Activated CD8-positive, alpha-beta memory T cell treated with anti-CD3 and anti-CD28 coated beads, Interleukin-2, amount 50 U/mL, for 24 hours (primary cell): ENCODE data around the gene TATDN2.
"Not testable (repeated sequence)": the region's sequence is repeated elsewhere in the genome, so short reads cannot be mapped to it uniquely, and the experiment has no call there.

ENCODE experiments used
- DNase-seq: peaks from one replicate; pipeline ENCODE4 v3.0.0-alpha.2; 2020; ENCODE audit errors: extremely low read depth

TATDN2 gene

DNA sequence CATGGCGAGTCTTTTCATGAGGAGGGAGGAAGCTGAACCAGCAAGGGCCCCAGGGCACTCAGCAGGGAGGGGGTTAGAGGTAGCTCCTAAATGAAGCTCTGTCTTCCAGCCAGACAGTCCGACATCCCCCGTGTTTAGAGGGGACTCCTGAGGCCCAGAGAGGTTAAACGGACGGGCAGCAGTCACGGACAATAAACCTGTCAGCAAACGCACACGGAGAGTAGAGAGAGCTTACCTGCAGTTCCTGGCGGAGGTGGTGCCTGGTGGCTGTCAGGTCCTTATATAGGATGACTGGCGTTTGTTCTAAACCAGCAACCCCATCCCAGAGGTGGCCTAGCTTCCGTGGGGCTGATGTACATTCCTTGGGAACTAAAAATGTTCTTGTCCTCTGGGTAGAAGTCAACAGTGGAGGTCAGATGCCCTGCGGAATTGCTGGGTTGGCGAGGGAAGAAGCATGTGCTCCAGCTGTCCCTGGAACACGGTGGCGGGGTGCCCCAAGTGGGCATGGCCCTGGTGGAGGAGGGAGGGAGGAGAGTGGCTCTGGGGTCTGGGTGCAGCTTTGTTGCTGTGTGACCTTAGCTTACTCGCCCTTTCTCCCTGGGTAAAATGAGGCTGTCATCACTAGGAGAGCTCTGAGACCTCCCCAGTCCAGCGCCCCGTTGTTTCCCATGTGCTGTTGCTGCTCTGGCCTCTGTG, 42.4 kb downstream of the TATDN2 start:
- DNase-seq = no peak

DNA sequence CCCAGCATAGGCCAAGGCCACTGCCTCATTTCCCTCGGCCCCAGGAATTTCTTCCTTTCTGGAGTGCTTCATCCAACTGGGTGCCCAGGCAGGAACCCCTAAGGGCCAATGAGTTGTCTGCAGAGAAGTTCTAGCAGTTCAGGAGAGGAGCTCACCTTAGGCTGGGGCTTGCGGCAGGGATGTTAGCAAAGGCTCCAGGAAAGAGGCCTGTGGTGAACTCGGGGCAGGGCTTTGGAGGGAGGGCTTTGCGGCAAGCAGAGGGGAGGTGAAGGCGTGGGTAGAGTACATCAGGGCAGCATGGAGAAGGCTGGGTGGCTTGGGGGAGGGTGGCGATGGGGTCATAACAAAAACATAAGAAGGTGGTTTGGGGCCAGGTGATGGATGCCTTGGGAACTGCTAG, 43.4 kb downstream of the TATDN2 start:
- DNase-seq = no peak

DNA sequence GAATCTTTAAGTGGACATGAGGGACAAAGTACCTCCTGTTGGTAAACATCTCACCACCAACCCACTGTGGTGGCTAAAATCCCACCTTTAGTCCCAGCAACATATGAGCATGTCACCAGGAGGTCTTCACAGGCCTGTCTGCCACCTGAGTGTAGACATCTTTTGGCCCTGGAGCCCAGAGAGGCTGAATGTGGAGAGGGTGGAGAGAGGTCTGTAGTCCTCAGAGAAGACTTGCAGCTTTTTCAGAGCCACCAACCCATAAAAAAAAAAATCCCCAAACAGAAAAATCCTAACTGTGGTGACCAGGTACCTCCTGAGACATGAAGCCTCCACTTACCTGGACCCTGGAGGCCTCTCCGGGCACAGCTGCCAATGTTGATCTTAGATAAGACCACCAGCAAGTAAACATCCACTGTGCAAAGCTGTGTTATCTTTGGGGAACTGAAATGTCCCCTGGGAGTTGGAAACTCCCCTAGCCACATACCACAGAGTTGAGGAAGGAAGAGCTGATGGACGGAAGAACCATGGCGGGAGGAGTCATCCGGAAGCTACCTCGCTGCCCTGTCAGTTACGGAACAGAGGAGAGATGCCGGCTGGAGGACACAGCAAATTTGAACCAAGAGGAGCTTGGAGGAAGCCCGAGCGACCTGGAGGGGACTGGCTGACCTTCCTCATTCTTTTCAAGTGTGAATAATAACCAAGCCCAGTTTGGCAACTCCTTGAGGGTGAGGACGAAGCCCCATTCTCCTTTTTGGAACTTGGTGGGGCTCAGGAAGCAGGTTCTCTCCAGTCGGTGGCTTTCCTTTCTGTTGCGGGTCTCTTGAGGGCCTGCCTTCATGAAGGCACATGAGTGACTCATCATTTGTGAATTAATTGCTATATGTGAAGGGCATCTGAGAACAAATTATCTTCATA, 44.5 kb downstream of the TATDN2 start, which contains the start of gene GHRL:
Gene GHRL (minus strand): TSS at position 443 of the 915 bp plus-strand sequence. CDS start 2,767 bp downstream, outside the sequence.
- no peak for DNase-seq

DNA sequence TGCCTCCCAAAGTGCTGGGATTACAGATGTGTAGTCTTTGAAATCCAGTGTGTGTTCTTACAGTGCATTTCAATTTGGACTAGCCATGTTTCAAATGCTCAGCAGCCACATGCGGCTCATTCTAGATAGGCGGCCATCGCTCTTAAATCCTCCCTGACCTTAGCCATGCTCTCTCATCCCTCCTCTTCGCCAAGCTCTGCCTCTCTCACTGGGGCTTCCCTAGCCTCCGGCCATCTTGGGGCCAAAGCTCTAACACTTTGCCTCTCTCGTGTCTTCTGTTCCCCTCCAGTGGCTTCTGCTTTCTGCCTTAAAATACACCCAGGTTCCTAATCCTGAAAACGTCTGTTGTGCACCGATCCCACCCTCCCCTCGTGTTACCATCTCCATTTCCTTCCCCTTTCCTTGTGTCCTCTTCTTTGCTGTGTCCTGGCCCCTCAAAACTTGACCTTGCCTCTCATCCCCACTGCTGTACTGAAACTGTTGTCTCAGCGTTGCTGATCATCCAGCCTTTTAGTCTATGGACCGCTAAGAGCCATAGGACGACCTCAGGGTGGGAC, 45.8 kb downstream of the TATDN2 start:
- no peak for DNase-seq

DNA sequence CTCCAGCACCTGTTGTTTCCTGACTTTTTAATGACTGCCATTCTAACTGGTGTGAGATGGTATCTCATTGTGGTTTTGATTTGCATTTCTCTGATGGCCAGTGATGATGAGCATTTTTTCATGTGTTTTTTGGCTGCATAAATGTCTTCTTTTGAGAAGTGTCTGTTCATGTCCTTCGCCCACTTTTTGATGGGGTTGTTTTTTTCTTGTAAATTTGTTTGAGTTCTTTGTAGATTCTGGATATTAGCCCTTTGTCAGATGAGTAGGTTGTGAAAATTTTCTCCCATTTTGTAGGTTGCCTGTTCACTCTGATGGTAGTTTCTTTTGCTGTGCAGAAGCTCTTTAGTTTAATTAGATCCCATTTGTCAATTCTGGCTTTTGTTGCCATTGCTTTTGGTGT, 49.8 kb downstream of the TATDN2 start:
- not testable (repeated sequence) for DNase-seq

DNA sequence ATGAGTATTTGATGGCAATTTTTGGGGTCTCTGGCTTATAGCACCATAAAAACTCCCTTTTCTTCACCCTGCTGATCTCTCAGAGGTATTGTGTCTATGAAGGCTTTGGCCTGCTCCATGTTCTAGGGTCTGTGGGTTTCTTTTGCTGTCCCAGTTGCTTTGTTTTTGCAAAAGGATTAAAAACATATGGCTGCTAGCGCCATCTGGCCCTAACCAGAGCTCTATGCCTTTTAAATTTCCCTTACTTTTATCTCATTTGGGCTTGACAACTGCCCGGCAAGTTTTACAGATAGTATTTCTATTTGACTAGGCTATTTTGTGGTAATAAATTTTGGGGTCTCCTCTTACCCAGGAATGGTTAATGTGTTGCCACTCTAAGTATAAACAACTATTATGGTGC, 50.9 kb downstream of the TATDN2 start:
- no peak for DNase-seq

DNA sequence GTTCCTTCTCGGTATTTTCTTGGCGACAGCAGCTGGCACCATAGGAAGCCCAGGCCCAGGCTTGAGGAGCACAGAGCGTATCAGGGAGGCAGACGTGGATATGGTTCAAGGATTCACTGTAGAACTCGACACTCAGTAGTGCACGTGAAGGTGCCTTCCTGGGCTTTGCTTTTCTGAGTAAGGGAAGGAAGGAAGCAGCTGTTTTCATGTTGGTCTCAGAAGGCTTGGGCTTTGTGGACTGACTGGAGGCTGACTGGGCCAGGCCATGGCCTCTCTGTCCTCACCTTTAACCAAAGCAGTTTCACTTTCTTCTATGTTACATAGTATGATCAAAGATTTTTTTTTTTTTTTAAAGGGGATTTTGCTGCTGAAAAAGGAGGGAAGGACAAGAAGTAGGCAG, 51.4 kb downstream of the TATDN2 start:
- no peak for DNase-seq

DNA sequence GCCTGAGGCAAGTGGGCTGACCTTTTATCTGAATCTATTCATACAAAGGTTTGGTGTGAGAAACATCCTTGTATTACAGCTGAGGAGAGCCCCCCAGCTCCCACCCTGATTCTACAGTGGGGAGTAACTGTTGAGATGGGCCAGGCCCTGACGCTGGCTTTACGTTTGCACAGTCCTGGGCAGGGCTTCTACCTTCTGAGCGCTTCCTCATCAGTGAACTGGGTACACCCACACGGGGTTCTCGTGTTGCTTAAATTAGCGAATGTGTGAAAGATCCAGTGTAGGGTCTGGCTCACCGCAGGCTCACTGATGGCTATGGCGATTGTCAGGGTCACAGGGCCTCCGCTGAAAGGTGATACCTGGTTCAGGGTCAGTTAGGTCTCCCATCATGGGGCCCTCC, 51.8 kb downstream of the TATDN2 start:
- no peak for DNase-seq

DNA sequence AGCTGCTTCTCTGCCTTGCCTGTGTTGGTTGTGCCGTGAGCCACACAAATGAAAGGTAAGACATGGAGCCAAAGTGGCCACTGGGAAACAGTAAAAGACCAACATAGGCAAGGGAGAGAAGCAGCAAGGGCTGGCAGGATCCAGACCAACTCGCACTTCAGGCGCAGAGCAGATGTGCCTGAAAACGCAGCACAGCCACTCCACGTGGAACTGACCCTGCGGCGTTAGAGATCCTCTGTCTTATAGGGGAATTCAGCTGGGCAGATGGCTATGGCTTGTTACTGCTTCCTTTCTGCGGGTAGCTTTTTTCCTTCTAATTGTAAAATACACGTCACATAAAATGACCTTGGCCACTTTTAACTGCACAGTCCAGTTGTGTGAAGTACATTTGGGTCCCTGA, 54.8 kb downstream of the TATDN2 start:
- DNase-seq = no peak

DNA sequence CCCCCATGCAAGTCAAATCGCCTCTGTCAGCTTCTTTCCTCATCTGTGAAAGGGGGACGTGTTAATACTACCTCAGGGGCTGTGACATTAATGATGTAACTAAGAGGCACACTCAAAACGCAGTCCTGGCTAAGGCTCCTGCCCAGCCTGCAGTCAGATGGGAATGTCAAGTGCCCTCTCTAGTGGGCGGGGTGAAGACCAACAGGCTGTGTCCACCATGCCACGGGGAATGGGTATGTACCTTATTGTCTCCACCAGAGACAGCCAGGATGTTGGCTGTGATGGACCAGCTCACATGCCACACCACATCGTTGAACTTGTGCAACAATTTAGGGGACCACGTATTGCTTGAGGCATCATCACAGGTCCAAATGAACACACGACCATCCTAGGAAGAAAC, 55.5 kb downstream of the TATDN2 start:
- no peak for DNase-seq

DNA sequence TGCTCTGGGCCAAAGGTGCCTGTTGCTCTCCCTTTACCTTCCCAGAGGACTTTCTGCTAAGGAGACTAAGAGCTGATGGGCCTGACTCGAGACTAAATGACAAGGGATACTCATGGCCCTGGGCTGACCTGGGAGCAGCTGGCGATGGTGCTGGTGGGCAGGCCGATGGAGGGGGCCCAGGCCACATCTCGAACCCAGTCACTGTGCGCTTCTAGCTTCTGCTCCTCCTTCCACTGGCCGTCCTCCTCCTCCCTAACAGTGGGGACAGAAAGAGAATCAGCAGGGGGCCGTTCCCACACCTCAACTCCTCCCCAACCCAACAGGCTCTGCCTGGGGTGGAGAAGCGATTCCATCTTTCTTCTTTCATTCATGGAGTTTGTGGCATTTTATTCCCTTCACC, 56.6 kb downstream of the TATDN2 start:
- no peak for DNase-seq

DNA sequence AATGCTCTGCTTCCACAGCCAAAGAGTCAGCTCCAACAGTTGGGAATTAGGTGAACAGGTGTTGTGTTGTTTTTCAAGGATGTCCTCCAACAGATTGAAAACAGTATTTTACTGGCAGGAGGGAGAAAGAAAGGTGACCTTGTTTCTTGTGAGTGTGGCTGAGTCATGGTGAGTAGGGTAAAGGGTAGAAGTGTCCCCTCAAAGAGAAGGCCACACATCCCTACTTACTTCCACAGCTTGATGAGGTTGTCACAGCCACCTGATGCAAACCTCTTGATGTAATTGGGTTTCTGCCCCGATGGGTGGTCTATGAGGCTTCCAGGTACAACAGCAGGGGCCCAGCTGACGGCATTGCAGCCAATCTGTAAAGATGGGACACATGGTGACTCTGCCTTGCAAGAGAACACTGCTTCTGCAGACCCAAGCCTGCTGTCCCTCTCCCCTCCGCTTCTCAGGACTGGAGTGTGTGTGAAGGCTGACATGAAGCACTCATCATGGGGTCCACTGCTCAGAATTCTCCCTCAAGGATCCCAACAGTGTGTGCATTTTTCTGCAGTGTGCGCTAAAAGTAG, 57.2 kb downstream of the TATDN2 start:
- no peak for DNase-seq

DNA sequence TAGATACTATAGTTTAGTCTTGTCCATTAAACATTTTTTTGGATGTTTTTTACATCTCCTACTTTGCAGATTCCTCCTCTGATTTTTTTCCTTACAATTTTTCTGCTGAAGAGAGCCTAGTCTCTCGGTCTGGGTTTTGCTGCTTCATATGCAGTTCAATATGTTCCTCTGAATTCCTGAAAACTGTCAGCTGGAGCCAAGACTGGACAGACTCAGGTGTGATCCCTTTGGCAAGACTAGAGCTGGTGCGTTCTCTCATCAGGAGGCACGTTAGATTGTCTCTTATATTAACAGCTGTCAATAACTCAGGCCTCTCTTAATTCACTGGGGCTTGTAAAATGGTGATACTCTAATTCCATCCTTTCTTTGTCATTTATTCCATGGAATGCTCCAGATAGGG, 57.9 kb downstream of the TATDN2 start:
- DNase-seq = no peak

DNA sequence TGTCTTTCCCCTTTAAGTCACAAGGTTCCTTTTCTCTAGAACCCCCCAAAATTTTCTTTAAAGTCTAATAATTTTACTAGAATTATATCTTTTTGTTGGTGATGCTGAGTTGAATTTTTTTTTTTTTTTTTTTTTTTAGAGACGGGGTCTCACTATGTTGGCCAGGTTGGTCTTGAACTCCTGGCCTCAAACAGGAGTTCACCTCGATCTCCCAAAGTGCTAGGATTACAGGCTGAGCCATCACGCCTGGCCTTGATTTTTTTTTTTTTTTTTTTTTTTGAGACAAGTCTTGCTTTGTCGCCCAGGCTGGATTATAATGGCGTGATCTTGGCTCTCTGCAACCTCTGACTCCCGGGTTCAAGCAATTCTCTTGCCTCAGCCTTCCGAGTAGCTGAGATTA, 60.4 kb downstream of the TATDN2 start:
- DNase-seq = no peak

DNA sequence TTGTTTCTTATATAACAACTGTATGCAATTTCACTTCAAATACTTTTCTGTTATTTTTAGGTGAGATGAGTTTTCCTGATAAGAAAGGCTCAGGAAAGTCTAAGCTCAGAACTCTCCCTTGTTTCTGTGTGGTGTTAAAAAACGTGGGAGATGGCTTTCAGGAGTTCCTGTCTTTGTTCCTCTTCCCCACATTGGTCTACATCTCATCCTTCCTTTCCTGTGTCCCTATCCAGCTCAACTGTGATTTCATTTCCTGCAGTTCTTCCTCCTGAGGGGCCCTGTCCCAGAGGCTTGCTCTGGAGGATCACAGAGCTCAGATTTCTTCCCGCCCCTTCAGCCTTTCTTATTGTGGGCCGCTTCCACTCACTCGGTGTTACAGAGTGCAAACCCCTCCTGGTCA, 61.5 kb downstream of the TATDN2 start:
- no peak for DNase-seq

DNA sequence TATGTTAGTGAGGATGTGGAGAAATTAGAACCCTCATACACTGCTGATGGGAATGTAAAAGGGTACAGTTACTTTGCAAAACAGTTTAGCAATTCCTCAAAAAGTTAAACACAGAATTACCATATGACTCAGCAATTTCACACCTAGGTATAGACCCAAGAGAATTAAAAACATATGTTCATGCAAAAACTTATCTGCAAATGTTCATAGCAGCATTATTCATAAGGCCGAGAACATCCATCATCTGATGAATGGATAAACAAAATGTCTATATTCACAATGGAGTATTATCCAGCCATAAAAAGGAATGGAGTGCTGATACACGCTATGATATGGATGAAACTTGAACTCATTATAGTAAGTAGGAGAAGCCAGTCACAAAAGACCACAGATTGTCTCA, 62.3 kb downstream of the TATDN2 start:
- no peak for DNase-seq

DNA sequence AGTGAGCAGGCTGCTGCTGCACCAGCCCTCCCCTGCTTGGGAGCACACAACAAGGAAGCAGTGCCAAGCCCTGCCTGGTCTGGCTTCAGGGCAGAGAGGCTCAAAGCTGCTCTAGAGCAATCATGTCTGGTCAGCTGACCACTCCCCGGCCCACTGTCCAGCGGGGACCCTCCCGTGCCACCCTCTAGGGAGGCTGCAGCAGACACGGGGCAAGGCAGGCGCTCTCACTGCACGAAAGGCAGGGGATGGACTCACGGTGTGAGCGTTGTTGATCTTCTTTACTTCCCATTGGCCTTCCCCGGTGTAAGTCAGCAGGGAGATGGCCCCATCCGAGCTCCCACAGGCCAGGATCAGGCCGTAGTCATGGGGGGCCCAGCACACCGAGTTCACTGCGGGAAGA, 63.5 kb downstream of the TATDN2 start:
- DNase-seq = no peak

DNA sequence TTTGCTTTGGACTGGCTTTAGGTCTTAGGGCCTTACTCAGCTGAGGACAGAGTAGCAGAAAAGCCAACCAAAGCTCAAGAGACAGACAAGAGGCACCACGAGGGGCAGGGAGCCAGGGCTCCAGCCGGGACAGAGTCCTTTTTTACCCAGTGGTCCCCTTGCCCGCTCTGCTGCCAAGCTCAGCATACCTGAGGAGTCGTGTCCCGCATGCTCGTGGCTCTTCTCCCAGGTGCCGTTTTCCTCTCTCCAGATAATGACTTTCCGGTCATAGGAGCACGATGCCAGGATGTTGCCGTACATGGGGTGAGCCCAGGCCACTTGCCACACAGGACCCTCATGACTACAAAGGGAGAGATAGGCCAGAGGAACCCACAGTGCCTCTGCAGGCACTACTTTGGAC, 64.1 kb downstream of the TATDN2 start:
- no peak for DNase-seq

DNA sequence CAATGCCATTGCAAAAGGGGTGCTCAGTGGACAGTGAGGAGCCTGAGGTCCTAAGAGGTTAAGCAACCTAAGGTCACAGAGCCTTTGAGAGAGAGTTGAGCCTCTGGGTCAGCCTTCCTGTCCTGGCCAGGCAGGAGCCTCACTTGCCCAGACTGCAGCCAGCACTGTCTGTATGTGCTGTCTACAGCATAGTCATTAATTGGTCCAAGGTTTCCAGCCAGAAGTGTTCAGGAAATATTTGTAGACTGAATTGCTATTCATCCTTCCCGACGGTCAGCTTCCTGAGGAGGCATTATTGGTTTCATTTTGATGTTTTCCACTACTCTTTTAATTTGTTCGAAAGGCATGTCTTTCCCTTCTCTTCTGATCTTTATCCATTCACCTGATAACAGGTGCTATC, 64.6 kb downstream of the TATDN2 start:
- DNase-seq = no peak

DNA sequence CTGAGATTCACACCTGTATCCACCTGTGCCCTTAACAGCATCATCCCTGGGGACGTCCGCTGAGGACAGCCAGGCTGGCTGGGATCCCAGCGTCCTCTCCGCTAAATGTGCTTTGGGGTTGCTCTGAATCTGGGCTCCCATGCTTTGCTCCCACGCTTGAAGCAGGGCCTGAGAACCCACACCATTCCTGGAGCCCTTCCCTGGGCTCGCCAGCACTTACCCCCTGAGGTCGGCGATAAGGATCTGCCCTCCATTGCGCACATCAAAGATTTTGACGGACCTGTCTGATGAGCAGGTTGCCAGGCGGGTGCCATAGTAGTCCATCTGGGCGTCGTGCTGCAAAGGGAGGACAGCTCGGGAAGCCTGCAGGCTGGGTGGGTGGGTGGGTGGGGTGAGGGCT, 66.8 kb downstream of the TATDN2 start:
- DNase-seq = no peak

DNA sequence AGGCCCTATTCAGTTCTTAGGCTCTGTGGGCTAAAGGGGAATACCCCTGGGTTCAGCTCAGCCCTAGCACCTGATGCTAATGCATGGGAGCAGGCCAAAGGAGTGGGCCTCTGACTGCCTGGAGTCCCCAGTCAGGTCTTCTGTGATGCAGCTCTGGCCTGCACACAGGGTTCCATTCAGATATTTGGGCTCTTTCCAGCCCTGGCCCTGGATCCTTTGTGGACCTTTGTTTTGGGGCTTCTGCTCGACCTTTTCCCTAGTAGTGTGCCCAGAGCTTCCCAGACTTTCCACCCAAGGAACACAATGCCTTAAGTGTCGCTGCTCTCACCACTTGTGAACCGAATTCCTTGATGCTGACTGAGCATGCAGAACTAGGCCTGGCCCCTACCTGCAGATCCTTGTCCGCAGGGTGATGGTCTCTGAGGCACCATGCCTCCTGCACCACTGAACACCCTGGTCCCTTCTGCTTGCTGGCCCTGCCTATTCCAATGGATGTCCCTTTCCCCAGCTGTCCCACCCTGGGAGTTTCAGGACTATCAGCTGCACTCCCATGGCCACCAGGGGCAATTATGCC, 67.6 kb downstream of the TATDN2 start:
- DNase-seq = no peak

DNA sequence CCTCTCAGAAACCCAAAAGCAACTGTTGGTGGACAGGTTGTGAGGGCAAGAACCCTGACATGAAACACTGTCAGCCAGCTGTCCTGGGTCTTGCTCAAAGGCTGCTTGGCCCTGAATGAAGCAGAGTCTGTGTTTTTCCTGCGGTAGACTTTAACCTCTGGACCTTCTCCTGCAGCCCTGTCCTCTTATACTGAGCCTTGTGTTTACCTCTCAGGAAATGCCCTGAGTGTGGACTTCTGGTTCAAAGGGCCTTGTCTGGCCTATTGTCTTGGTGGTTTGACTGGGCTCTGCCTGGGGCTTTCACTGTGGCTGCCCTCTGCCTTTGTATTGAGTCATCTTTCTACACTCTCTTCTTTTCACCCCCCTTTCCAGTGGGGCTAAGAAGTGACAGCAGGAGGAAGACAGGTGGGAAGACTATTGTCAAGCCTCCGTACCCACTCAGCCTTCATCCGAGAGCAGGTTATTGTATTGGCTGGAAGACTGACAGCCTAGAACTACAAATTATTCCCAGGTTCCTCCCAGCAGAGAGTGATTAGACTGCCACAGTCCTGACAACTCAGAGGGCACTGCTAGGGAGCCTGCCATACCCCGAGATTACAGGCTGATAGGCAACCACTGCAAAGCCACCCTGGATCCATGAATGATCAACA, 69.2 kb downstream of the TATDN2 start:
- no peak for DNase-seq
